Stimulated activated naive CD8-positive, alpha-beta T cell treated with anti-CD3 and anti-CD28 coated beads, Interleukin-15, Interleukin-2, amounts not matched to agents 100 ng/mL and 50 ng/mL, for 24 hours (primary cell): ENCODE measurements around the gene ANKRD63.

Experiments used
- H3K27ac Mint-ChIP-seq: one replicate; pipeline ENCODE4 v1.8.0; 2021; ENCODE audit warnings: mild to moderate bottlenecking, mixed read lengths
- H3K27me3 Mint-ChIP-seq: one replicate; pipeline ENCODE4 v1.8.0; 2021; ENCODE audit warnings: mixed read lengths
- H3K36me3 Mint-ChIP-seq: one replicate; pipeline ENCODE4 v1.8.0; 2021; ENCODE audit warnings: low read depth, mixed read lengths
- H3K4me1 Mint-ChIP-seq: one replicate; pipeline ENCODE4 v1.8.0; 2021; ENCODE audit warnings: low read depth, mixed read lengths
- H3K4me3 Mint-ChIP-seq: one replicate; pipeline ENCODE4 v1.8.0; 2021; ENCODE audit warnings: mild to moderate bottlenecking, mixed read lengths
- H3K9me3 Mint-ChIP-seq: one replicate; pipeline ENCODE4 v1.8.0; 2021; ENCODE audit warnings: mixed read lengths

ANKRD63 gene

GRCh38 chr15:40281057-40281800, 1.6 kb downstream of the ANKRD63 start:
- Mint-ChIP-seq H3K9me3 (no peaks in the 10 kb centered on the region), H3K36me3 (no peaks in the 10 kb centered on the region), H3K4me3 (peak overlapping the region; percentile 30), H3K27ac (no peak overlapping the region), H3K4me1 (peaks cover 12% of the 10 kb centered on the region), H3K27me3 (peaks cover 33% of the 10 kb centered on the region)

DNA sequence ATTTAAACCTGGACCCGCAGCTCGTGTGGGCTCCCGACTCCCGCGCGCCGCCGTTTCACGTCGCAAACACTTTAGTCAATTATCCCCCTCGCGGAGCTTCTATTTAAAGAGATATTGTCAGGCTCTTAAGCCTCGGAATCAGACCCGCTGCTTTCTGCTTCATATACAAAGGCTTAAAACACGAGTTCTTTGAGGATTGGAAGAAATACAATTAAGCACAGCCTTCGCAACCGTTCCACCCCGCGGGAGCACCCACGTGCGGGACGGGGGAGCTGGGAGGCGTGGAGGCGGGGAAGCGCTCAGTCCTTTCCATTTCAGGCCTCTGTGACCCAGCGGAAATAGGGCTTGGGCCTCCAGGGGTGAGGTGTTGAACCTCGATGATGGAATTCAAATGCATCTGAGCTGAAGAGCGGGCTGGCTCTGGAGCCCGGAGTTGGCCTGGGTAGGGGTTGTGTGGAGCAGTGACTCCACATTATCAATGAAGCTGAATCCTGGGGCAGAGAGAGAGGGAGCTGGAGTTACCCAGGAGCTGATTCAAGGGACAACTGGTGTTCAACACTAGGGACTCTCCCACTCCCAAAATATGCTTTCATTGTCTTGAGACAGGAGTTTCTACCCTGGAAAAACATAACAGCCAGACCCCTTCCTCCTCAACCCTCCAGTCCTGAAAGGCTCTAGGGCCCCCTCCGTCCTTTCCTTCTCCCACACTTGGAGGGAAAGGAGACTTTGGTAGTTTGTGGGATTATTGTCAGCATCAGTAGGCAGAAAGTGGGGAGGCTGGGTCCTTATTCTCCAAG, 2.4 kb downstream of the ANKRD63 start:
- Mint-ChIP-seq H3K9me3 (no peaks in the 10 kb centered on the region), H3K4me3 (no peak overlapping the region), H3K4me1 (peaks cover 8% of the 10 kb centered on the region), H3K36me3 (no peaks in the 10 kb centered on the region), H3K27ac (no peak overlapping the region), H3K27me3 (peaks cover 33% of the 10 kb centered on the region)

DNA sequence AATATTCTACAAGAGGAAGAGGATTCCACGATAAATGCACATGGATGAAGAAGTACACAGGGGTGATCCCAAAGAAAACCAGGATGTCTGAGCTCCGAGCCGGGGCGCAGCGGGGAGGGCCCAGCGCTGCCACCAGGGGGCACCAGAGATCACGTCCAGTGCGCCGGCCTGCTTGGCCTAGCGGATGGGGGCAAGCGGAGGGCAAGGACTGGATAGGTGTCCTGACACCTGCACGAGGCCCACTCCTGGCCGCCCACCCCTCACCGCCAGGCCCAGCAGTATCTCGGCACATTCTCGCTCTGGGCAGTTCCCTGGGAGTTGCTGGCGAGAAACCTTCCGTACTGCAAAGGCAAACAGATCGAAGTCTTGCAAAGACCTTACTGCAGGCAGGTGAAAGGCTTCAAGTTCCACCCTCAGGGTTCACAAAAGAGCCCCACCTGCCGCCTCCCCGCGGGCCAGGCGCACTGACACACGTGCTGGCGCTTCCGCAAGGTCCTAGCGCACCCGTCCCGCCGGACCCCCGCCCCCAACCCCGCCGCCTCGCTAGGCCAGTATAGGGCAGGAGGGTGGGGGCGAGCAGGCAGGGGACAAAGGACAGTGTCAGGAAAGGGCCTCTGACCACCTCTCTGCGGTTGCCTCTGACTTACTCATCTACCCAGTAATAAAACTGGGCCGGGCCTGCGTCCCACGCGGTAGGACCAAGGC, 3.3 kb downstream of the ANKRD63 start:
- H3K36me3 Mint-ChIP-seq, result no peaks in the 10 kb centered on the region
- H3K27ac Mint-ChIP-seq, result no peak overlapping the region
- no peak overlapping the region for H3K4me3 Mint-ChIP-seq
- peaks cover 33% of the 10 kb centered on the region for H3K27me3 Mint-ChIP-seq
- peaks cover 6% of the 10 kb centered on the region for H3K4me1 Mint-ChIP-seq
- no peaks in the 10 kb centered on the region for H3K9me3 Mint-ChIP-seq

GRCh38 chr15:40278026-40278425, 4.8 kb downstream of the ANKRD63 start:
- H3K36me3 Mint-ChIP-seq, result no peaks in the 10 kb centered on the region
- H3K27ac Mint-ChIP-seq, result no peak overlapping the region
- H3K27me3 Mint-ChIP-seq, result peaks cover 33% of the 10 kb centered on the region
- H3K4me3 Mint-ChIP-seq, result no peak overlapping the region
- H3K4me1 Mint-ChIP-seq, result peaks cover 6% of the 10 kb centered on the region
- no peaks in the 10 kb centered on the region for H3K9me3 Mint-ChIP-seq

GRCh38 chr15:40277471-40277870, 5.4 kb downstream of the ANKRD63 start:
- Mint-ChIP-seq H3K27ac (no peak overlapping the region), H3K4me3 (no peak overlapping the region), H3K9me3 (no peaks in the 10 kb centered on the region)

GRCh38 chr15:40276927-40277326, 5.9 kb downstream of the ANKRD63 start:
- Mint-ChIP-seq H3K27me3 (peaks cover 33% of the 10 kb centered on the region), H3K36me3 (no peaks in the 10 kb centered on the region), H3K9me3 (no peaks in the 10 kb centered on the region), H3K27ac (no peak overlapping the region), H3K4me1 (peaks cover 6% of the 10 kb centered on the region), H3K4me3 (no peak overlapping the region)

More at GRCh38 chr15:40277471-40277870, 5.4 kb downstream of the ANKRD63 start:
- H3K27me3 Mint-ChIP-seq, result peaks cover 33% of the 10 kb centered on the region
- peaks cover 6% of the 10 kb centered on the region for H3K4me1 Mint-ChIP-seq
- H3K36me3 Mint-ChIP-seq, result no peaks in the 10 kb centered on the region

GRCh38 chr15:40275954-40276353, 6.9 kb downstream of the ANKRD63 start:
- H3K4me1 Mint-ChIP-seq, result peaks cover 6% of the 10 kb centered on the region
- no peaks in the 10 kb centered on the region for H3K36me3 Mint-ChIP-seq
- H3K9me3 Mint-ChIP-seq, result no peaks in the 10 kb centered on the region

DNA sequence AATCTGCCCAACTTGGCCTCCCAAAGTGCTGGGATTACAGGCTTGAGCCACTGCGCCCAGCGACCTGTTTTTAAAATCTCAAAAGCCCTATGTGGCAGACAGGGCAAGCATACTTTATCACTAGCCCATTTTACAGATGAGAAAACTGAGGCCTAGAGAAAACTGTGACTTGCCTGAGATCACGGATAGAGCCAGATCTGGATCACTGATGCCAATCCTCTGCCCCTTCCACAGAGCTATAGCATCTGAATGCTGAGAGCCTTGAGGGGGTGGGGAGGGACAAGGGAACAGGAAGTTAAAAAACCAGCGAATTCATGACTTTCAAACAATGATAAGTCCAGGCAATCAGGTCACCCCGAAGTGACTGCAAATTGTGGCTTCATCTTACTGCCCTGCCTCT, 7.3 kb downstream of the ANKRD63 start:
- Mint-ChIP-seq H3K36me3 (no peaks in the 10 kb centered on the region), H3K27ac (no peak overlapping the region), H3K27me3 (peaks cover 25% of the 10 kb centered on the region), H3K4me1 (peaks cover 6% of the 10 kb centered on the region), H3K4me3 (no peak overlapping the region), H3K9me3 (no peaks in the 10 kb centered on the region)

More at GRCh38 chr15:40275954-40276353, 6.9 kb downstream of the ANKRD63 start:
- Mint-ChIP-seq H3K4me3 (no peak overlapping the region), H3K27me3 (peaks cover 29% of the 10 kb centered on the region), H3K27ac (no peak overlapping the region)

DNA sequence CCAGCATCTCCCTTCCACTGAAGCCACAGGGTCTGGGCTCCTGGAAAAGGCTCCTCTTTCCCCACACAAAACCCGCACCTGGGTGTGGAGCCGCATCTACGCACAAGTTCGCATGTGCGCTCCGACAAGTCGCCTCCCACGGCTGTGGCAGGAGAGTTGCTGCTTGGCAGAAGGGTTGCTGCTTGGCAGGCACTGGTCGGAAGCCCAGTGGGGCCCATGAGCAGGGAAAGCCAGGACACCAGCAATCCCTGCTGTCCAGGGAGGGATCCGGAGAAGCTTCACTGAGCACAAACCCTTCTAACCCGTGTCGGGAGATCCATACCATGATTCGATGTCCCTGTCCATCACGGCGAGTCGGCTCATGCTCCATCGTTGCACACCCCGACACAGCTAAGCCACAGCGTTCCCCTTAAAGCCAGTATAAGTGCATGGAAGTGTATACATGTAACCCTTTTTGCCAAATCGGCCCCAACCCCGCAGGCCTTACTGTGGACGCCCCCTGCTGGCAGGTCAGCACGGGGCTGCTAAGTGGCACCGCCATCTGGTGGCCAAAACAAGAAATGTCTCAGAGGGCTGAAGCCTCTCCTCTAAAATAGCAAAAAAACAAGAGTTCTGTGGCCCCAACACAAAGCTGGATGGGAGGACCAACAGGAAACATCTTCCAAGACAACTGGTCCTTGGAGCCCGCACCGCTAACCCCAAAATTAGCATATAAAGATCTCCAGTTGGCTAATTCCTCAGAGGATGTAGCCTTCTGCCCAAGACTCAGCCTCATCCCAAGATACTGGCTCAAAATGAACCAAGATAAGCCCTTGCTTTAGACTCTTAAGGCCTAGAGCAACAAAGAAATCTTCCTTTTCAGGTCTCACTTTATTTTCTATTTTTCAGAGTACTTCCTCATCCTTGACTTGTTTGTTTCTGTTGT, 8.3 kb downstream of the ANKRD63 start:
- Mint-ChIP-seq H3K27ac (no peak overlapping the region), H3K4me3 (no peak overlapping the region), H3K9me3 (no peaks in the 10 kb centered on the region), H3K36me3 (no peaks in the 10 kb centered on the region), H3K27me3 (peaks cover 19% of the 10 kb centered on the region), H3K4me1 (peaks cover 6% of the 10 kb centered on the region)

- Mint-ChIP-seq H3K4me1 (no peaks in the 10 kb centered on the region), H3K9me3 (no peaks in the 10 kb centered on the region), H3K36me3 (no peaks in the 10 kb centered on the region), H3K4me3 (no peak overlapping the region), H3K27me3 (peaks cover 10% of the 10 kb centered on the region), H3K27ac (no peak overlapping the region)
These were observed 9.4 kb downstream of the ANKRD63 start for GRCh38 chr15:40273428-40273827.

GRCh38 chr15:40272485-40273056, 10.3 kb downstream of the ANKRD63 start:
- H3K4me1 Mint-ChIP-seq, result no peaks in the 10 kb centered on the region
- H3K36me3 Mint-ChIP-seq, result no peaks in the 10 kb centered on the region
- H3K27me3 Mint-ChIP-seq, result peaks cover 5% of the 10 kb centered on the region
- H3K27ac Mint-ChIP-seq, result no peak overlapping the region
- no peak overlapping the region for H3K4me3 Mint-ChIP-seq
- no peaks in the 10 kb centered on the region for H3K9me3 Mint-ChIP-seq

DNA sequence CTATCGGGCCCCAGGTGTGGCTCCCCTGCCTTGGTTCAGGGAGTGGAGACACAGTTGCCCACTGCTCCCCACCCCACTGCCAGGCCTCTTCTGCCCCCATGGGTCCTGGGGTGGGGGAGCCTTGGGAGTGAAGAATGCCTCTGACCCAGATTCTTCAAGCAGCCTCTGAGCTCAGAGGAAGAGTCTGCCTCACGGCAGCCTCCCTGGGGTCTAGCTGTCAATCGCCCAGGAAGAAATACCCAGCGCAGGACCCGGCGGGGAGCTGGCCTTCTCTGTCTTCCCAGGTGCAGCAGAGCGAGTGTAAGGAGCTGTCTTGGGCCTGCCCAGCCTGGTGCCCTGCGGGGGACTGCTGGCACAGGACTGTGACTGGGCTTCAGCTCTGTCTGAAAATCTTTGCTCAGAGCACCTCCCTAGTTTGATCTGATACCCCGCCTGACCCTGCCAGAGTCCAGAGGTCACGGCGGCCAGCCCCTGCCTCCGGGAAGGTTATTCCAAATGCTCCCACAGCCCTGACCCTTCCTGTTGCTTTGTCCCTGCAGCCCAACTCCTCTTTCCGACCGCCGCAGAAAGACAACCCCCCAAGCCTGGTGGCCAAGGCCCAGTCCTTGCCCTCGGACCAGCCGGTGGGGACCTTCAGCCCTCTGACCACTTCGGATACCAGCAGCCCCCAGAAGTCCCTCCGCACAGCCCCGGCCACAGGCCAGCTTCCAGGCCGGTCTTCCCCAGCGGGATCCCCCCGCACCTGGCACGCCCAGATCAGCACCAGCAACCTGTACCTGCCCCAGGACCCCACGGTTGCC, 11.0 kb downstream of the ANKRD63 start:
- no peak overlapping the region for H3K4me3 Mint-ChIP-seq
- no peaks in the 10 kb centered on the region for H3K4me1 Mint-ChIP-seq
- H3K36me3 Mint-ChIP-seq, result no peaks in the 10 kb centered on the region
- no peaks in the 10 kb centered on the region for H3K9me3 Mint-ChIP-seq
- no peaks in the 10 kb centered on the region for H3K27me3 Mint-ChIP-seq
- no peak overlapping the region for H3K27ac Mint-ChIP-seq

GRCh38 chr15:40270246-40270995, 12.4 kb downstream of the ANKRD63 start:
- Mint-ChIP-seq H3K4me1 (no peaks in the 10 kb centered on the region), H3K27ac (no peak overlapping the region), H3K4me3 (no peak overlapping the region), H3K9me3 (no peaks in the 10 kb centered on the region), H3K36me3 (no peaks in the 10 kb centered on the region), H3K27me3 (no peaks in the 10 kb centered on the region)
